Activated CD8-positive, alpha-beta memory T cell treated with anti-CD3 and anti-CD28 coated beads, Interleukin-2, amount 50 U/mL, for 48 hours (primary cell): ENCODE results near the gene GRK3.
"Not testable (repeated sequence)": the region's sequence is repeated elsewhere in the genome, so short reads cannot be mapped to it uniquely, and the experiment has no call there.

ENCODE experiments used
- DNase-seq: peaks from one replicate; pipeline ENCODE4 v3.0.0-alpha.2; 2020

The GRK3 gene

GRCh38 chr22:25564320-25564978 lies at the start of gene GRK3:
Gene GRK3 (plus strand): TSS chr22:25564675. CDS start chr22:25565041, 366 bp downstream.
- DNase-seq: peak; percentile 80

- DNase-seq: no peak
These were observed 46.3 kb upstream of the GRK3 start for GRCh38 chr22:25518000-25518663.

- no peak for DNase-seq
These were observed 39.1 kb upstream of the GRK3 start for GRCh38 chr22:25525376-25525775.

GRCh38 chr22:25525804-25526584 lies 38.5 kb upstream of the GRK3 start:
- DNase-seq: not testable (repeated sequence)

- not testable (repeated sequence) for DNase-seq
These were observed 37.5 kb upstream of the GRK3 start for GRCh38 chr22:25527016-25527415.

GRCh38 chr22:25528068-25528467 lies 36.4 kb upstream of the GRK3 start:
- not testable (repeated sequence) for DNase-seq

- not testable (repeated sequence) for DNase-seq
These were observed 35.4 kb upstream of the GRK3 start for GRCh38 chr22:25529059-25529458.

- not testable (repeated sequence) for DNase-seq
These were observed 34.8 kb upstream of the GRK3 start for GRCh38 chr22:25529541-25530137.

GRCh38 chr22:25531677-25532076 lies 32.8 kb upstream of the GRK3 start:
- DNase-seq: not testable (repeated sequence)

- DNase-seq: no peak
These were observed 29.8 kb upstream of the GRK3 start for GRCh38 chr22:25534724-25535123.

GRCh38 chr22:25536589-25536988 lies 27.9 kb upstream of the GRK3 start:
- no peak for DNase-seq

GRCh38 chr22:25540166-25540907 lies 24.1 kb upstream of the GRK3 start:
- no peak for DNase-seq

- no peak for DNase-seq
These were observed 23.4 kb upstream of the GRK3 start for GRCh38 chr22:25540908-25541660.

GRCh38 chr22:25542191-25542590 lies 22.3 kb upstream of the GRK3 start:
- DNase-seq: no peak

GRCh38 chr22:25542720-25543402 lies 21.6 kb upstream of the GRK3 start:
- no peak for DNase-seq

- no peak for DNase-seq
These were observed 19.3 kb upstream of the GRK3 start for GRCh38 chr22:25545146-25545545.

- no peak for DNase-seq
These were observed 18.8 kb upstream of the GRK3 start for GRCh38 chr22:25545672-25546071.

- no peak for DNase-seq
These were observed 18.2 kb upstream of the GRK3 start for GRCh38 chr22:25546242-25546641.

- DNase-seq: no peak
These were observed 17.7 kb upstream of the GRK3 start for GRCh38 chr22:25546751-25547150.

- DNase-seq: no peak
These were observed 15.5 kb upstream of the GRK3 start for GRCh38 chr22:25548866-25549464.

GRCh38 chr22:25551396-25551795 lies 13.1 kb upstream of the GRK3 start:
- no peak for DNase-seq
